ENCODE results near the gene FBXW7. TPM values are rescaled to one million over a fixed set of nuclear protein-coding genes. Genes with fewer than 3 reads are reported as not detected.

Gene FBXW7
- total RNA-seq, 2 experiments from 2014 or later: 128 to 140 TPM

DNA sequence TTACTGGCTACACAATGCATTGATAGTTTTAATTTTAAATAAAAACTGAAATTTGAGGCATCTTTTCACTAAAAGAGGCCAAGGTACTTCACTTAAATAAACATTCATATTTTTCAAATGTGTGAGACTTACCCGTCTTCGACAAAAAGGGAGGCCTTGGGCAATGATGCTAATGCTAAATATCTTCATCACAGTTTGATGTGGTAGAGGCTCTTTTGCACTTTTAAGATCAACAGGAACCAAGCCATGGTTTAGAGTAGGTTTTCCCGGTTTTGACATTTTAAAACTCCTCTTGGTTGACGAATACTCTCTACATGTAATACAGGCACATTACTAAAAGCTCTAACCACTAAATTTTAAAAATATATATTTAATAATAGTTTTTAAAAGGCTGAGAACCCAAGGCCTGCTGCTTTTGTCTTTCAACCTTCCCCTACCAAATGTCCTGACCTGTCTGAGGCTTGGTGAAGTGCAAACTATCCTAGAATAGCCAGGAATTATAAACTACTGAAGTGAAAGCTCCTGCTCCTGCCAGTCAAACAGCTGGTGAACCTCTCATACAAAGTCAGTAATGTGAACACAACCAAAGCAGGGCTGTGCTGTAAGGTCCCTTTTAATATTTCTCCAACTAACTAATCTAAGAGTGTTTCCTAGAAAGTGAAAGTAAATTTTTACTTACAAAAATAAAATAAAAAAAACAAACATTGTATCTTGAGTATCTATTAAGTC, 153.7 kb downstream of the FBXW7 start:
- Histone ChIP-seq H3K4me1 (ENCODE audit: insufficient read depth, low read length) (no peaks in the 10 kb centered on the region), H3K27ac (ENCODE audit: low read depth in 1 of 2, low read length in 2 of 2) (peak overlapping the region in 1 of 2 donors; percentile 36), H3K4me3 (ENCODE audit: low read length) (peak overlapping the region; percentile 29), H3K27me3 (ENCODE audit: control insufficient read depth in 1 of 2, insufficient read depth in 2 of 2, low read length in 2 of 2) (no peaks in the 10 kb centered on the region), H3K9me3 (ENCODE audit: control insufficient read depth in 1 of 2, insufficient read depth in 1 of 2, low read length in 2 of 2) (no peaks in the 10 kb centered on the region), H3K36me3 (ENCODE audit: insufficient read depth, low read length) (no peaks in the 10 kb centered on the region)
- intact Hi-C loops (cut with DNase I, micrococcal nuclease): no loop called here
- H3K4me1 Mint-ChIP-seq (ENCODE audit: low read depth): peaks cover 34% of the 10 kb centered on the region
- DNase-seq: peak in 4 of 14 experiments; percentile 3 to 37 (median 26)
- H3K9me3 Mint-ChIP-seq: no peaks in the 10 kb centered on the region
- ChIA-PET POLR2A (interaction anchor here (0.8 kb wide), 1 partner anchor 310 kb away, joined by 3 read pairs; no protein-coding TSS in a partner anchor), CTCF (no interaction called here)
- TF ChIP-seq, protein P1, sequence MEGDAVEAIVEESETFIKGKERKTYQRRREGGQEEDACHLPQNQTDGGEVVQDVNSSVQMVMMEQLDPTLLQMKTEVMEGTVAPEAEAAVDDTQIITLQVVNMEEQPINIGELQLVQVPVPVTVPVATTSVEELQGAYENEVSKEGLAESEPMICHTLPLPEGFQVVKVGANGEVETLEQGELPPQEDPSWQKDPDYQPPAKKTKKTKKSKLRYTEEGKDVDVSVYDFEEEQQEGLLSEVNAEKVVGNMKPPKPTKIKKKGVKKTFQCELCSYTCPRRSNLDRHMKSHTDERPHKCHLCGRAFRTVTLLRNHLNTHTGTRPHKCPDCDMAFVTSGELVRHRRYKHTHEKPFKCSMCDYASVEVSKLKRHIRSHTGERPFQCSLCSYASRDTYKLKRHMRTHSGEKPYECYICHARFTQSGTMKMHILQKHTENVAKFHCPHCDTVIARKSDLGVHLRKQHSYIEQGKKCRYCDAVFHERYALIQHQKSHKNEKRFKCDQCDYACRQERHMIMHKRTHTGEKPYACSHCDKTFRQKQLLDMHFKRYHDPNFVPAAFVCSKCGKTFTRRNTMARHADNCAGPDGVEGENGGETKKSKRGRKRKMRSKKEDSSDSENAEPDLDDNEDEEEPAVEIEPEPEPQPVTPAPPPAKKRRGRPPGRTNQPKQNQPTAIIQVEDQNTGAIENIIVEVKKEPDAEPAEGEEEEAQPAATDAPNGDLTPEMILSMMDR (IDR thresholded peaks at IDR 0.05): no peak
- peak overlapping the region; percentile 81 for H3K4me3 Mint-ChIP-seq
- no peaks in the 10 kb centered on the region for H3K36me3 Mint-ChIP-seq (ENCODE audit: low read depth)
- peak overlapping the region; percentile 77 for H3K27ac Mint-ChIP-seq
- ATAC-seq (ENCODE audit: poor library complexity): peak; percentile 78
- H3K27me3 Mint-ChIP-seq: no peaks in the 10 kb centered on the region

DNA sequence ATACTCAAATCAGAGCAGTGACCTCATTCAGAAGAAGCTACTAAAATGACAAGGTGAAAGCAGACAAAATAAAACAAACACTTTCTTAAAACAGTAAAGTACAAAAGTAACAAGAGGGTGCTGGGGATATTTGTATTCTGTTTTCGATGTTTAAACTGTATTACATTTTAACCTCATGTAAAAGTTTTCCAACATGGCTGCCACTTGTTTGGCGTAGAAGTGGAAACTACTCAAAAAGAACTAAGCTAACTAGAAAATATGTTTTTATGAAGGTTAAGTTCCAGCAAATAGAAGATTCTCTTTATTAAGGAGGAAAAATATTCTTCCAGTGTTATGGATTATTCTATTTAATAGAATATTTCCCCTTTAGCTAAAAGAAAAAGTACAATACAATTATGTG, 155.0 kb downstream of the FBXW7 start:
- DNase-seq: no peak
- no peaks in the 10 kb centered on the region for H3K27me3 Mint-ChIP-seq
- CTCF ChIA-PET: no interaction called here

DNA sequence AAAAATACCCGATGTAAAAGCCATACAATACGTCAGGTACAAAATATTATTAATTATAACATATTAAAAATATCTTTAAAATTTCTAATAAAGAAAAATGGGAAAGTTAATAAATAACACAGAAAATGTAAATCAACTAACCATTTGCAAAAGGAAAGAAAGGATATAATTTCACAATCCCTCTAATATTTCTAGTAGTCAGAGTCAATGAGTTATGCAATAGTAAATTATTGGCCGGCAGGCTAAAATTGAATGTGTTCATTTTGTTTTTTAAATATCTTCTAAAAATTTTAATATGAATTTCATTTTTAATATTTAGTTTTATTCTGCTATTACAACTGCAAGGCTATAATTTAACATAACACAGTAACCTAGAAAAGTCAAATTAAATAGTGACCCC, 155.7 kb downstream of the FBXW7 start:
- intact Hi-C loops (cut with DNase I, micrococcal nuclease): no loop called here
- Histone ChIP-seq H3K27ac (ENCODE audit: low read depth in 1 of 2, low read length in 2 of 2) (no peak overlapping the region), H3K9me3 (ENCODE audit: control insufficient read depth in 1 of 2, insufficient read depth in 1 of 2, low read length in 2 of 2) (no peaks in the 10 kb centered on the region), H3K36me3 (ENCODE audit: insufficient read depth, low read length) (no peaks in the 10 kb centered on the region), H3K27me3 (ENCODE audit: control insufficient read depth in 1 of 2, insufficient read depth in 2 of 2, low read length in 2 of 2) (no peaks in the 10 kb centered on the region), H3K4me3 (ENCODE audit: low read length) (no peak overlapping the region), H3K4me1 (ENCODE audit: insufficient read depth, low read length) (no peaks in the 10 kb centered on the region)
- DNase-seq: no peak
- H3K9me3 Mint-ChIP-seq: no peaks in the 10 kb centered on the region
- TF ChIP-seq, protein P1 (IDR thresholded peaks at IDR 0.05): no peak
- no peak overlapping the region for H3K4me3 Mint-ChIP-seq
- no peak for ATAC-seq (ENCODE audit: poor library complexity)
- H3K36me3 Mint-ChIP-seq (ENCODE audit: low read depth): no peaks in the 10 kb centered on the region
- H3K4me1 Mint-ChIP-seq (ENCODE audit: low read depth): peaks cover 27% of the 10 kb centered on the region
- ChIA-PET CTCF (no interaction called here), POLR2A (no interaction called here)
- H3K27me3 Mint-ChIP-seq: no peaks in the 10 kb centered on the region
- H3K27ac Mint-ChIP-seq: no peak overlapping the region

More for the DNA sequence above, 155.0 kb downstream of the FBXW7 start:
- Mint-ChIP-seq H3K9me3 (no peaks in the 10 kb centered on the region), H3K4me1 (ENCODE audit: low read depth) (peaks cover 34% of the 10 kb centered on the region), H3K27ac (peak overlapping the region; percentile 77), H3K36me3 (ENCODE audit: low read depth) (no peaks in the 10 kb centered on the region), H3K4me3 (no peak overlapping the region)
- Histone ChIP-seq H3K27ac (ENCODE audit: low read depth in 1 of 2, low read length in 2 of 2) (no peak overlapping the region), H3K9me3 (ENCODE audit: control insufficient read depth in 1 of 2, insufficient read depth in 1 of 2, low read length in 2 of 2) (no peaks in the 10 kb centered on the region), H3K27me3 (ENCODE audit: control insufficient read depth in 1 of 2, insufficient read depth in 2 of 2, low read length in 2 of 2) (no peaks in the 10 kb centered on the region), H3K36me3 (ENCODE audit: insufficient read depth, low read length) (no peaks in the 10 kb centered on the region), H3K4me3 (ENCODE audit: low read length) (no peak overlapping the region), H3K4me1 (ENCODE audit: insufficient read depth, low read length) (no peaks in the 10 kb centered on the region)
- POLR2A ChIA-PET: no interaction called here
- TF ChIP-seq, protein P1 (IDR thresholded peaks at IDR 0.05): no peak
- intact Hi-C loops (cut with DNase I, micrococcal nuclease): no loop called here
- no peak for ATAC-seq (ENCODE audit: poor library complexity)

All from CD4-positive, alpha-beta T cell (primary cell).